IPS-18c (cell line): ENCODE measurements around the gene PAGR1.
A peak's percentile ranks its signal among the peaks of the same experiment; 100 is the strongest.
"Not testable (repeated sequence)": the region's sequence is repeated elsewhere in the genome, so short reads cannot be mapped to it uniquely, and the experiment has no call there.

Experiments
- H3K4me3 ChIP-seq: 2 replicates; pipeline ENCODE4 v1.7.0; 2013; ENCODE audit warnings: low read depth, mild to moderate bottlenecking, low read length, moderate library complexity; ENCODE audit not compliant: insufficient read depth
- H3K9me3 ChIP-seq: one replicate; pipeline ENCODE4 v1.6.1; 2013; ENCODE audit warnings: mild to moderate bottlenecking, low read length, moderate library complexity; ENCODE audit not compliant: control insufficient read depth, insufficient read depth

Gene PAGR1

DNA sequence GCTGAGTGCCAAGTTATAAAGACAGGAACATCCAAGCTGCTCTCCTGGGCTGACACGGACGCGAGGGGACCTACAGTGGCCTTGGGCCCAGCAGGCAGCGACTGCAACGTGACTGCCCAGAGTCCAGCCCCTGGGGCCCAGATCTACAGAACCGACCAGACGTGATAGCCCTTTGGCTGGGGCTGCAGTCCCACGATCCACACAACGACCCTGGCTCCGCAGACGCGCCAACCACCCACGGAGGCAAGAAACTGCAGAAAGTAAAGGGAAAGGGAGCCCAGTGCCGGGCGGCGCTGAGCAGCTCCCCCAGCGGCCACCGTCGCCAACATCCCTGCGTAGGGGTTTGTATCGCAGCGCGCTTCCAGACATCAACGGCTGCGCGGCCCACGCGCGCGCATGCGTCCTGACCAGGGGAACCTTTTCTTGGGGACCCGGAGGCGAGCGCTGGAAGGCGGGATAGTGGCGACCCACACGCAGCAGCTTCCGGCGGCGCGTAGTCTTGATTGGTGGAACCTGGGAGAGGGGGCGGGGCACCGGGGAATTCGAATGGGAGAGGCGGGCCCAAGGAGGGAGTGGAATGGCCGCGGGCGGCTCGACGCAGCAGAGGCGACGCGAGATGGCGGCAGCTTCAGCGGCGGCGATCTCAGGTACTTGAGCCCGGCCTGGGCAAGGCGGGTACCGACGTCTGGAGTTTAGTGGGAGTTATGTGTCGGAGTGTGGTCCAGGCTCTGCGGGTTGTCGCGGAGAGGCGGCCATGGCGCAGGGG is 25.6 kb upstream of the PAGR1 start, which contains the start of gene KIF22:
KIF22 (plus strand) TSS at position 569 of the 766 bp plus-strand sequence; CDS start at position 578, 9 bp downstream.
- peak within 1 kb of the TSS; percentile 86 for H3K4me3 ChIP-seq
- no peaks in the 10 kb centered on the region for H3K9me3 ChIP-seq

DNA sequence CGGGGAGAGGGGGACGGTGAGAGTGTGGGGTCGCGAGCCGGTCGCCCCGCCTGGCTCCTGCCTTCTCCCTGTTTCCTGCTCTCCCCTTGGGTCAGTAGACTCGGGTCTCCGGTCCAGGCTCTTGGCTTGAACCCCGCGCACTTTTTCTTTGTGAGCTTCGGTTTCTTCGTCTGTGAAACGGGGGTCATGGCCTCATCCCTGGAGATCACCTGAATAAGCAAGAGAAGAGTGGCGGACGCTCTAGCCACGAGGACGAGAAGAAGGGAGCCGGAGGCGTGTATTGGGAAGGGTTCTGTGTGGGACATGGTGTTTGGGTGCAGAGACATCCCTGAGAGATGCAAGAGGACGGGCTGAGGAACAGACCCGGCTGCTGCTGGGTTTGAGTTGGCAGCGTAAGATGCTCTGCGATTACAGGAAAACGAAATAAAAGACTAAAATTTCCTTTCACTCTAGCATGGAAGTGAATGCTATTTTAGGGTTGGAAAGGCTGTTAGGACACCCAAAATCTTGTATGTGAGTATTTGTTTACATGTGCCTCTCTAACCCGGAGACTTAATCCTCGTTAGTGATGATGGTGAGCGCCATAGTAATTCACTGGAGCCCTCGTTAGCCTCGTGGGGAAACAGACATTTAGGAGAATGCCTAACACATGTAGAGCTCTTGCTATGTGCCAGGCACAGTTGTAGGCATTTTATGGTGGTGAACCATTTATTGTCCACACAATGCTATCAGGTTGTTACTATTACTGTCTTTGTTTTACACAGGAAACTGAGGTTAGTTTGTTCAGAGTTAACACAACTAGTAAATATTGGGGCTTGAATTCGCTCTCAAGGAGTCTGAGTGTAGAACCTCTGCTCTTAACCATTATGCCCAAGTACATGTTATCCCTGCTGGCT is 24.8 kb upstream of the PAGR1 start:
- H3K9me3 ChIP-seq, result no peaks in the 10 kb centered on the region
- H3K4me3 ChIP-seq, result peak overlapping the region; percentile 86

DNA sequence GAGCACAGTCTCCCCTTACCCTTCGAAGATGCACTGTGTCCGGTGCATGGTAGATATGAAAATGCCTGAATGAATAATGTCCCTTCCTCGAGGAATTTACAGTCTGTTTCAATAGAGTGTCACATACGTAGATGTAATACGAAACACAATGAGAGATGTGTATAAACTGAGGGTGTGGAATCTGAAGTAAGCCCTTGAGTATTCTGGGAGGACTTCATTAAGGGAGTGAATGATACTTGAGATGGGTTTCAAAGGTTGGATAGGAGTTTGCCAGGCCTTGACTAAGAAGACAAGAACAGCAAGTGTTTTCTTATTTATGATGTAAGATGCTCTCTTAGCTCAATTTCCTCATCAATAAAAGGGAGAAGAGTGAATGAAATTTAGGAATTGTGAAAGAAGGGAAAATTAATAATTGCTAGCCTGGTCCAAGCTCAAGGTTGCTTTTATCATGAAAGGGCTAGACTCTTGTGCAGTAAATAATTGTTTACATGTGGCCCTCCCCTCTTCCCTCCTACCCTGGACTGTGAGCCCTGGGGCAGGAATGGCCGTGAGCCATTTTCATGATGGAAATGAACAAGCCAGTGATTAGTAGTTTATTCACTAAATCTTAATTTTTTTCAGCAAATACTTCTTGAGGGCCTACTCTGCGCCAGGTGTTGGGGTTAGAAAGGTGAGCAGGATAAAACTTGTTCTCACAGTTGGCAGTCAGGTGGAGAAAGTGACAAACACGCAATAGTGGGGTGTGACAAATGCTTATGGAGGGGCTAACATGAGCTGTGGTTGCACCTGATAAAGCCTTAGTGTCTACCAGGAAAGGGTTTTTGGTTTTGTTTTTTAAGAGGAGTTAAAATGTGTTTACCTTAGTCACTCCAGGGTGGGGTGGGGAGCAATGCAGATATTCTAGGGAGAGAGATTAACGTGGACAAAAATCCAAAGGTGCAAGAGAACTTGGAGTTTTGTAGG is 23.8 kb upstream of the PAGR1 start:
- peak overlapping the region; percentile 86 for H3K4me3 ChIP-seq
- H3K9me3 ChIP-seq, result no peaks in the 10 kb centered on the region

DNA sequence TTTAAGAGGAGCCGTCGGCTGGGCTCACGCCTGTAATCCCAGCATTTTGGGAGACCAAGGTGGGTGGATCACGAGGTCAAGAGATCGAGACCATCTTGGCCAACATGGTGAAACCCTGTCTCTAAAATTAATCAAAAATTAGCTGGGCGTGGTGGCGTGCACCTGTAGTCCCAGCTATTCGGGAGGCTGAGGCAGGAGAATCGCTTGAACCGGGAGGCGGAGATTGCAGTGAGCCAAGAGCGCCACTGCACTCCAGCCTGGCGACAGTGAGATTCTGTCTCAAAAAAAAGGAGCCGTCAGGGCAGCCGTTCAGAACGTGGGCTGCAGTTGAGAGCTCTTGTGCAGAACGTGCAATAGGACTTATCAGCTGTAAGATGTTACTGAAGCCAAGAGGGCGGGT is 22.8 kb upstream of the PAGR1 start:
- not testable (repeated sequence) for H3K4me3 ChIP-seq, H3K9me3 ChIP-seq

DNA sequence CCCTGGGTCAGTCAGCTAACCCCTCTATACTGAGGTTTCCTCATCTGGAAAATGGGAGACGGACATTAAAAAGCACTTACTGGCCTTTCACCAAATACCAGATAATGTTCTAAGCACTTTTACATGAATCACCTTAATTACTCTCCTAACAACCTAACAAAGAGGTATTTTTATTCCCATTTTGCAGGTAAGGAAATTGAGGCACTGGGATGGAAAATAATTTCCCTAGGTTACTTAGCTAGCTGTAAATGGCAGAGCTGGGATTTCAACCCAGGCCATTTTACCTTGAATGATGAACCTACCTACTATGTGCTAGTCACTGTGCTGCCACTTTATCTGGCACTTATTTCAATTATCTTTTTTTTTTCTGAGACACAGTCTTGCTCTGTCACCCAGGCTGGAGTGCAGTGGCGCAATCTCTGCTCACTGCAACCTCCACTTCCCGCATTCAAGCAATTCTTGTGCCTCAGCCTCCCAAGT is 21.7 kb upstream of the PAGR1 start:
- H3K9me3 ChIP-seq, result no peaks in the 10 kb centered on the region
- no peak overlapping the region for H3K4me3 ChIP-seq

DNA sequence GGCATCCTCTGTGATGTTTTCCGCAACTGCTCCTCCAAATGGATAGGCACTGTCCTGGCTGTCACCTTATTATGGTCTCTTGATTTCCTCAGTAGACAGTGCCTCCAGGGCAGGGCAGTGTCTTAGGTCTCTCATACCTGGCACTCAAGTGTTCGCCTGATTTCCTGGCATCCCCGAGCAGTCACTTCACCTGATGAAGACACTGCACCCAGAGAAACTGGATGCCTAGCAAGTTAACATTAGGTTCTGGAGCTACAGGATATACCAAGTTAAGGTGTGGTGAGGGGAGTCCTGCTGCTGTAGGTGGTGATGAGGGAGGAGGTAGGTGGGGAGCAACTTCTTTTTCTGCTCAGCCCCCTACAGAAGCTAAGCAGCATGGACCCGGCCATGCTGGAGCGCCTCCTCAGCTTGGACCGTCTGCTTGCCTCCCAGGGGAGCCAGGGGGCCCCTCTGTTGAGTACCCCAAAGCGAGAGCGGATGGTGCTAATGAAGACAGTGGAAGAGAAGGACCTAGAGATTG is 13.5 kb upstream of the PAGR1 start:
- no peaks in the 10 kb centered on the region for H3K9me3 ChIP-seq
- H3K4me3 ChIP-seq, result no peak overlapping the region; the same call in 1 of the 2 replicates

DNA sequence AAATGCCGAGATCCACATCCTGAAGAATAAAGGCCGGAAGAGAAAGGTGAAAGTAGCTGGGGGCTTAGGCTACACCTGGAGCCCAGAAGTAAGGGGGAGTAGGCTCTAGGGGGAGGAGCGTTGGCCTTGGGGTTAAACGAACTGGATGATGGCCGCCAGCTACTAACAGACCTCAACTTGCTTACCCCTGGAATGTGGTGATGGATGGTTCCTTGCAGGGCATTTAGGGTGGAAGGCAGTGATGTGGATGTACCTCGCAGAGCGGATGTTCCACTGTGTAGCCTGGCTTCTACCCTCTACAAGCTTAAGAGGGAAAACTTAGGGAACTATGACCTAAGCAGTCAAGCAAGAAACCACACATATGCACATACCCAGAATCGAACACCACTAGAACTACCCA is 11.9 kb upstream of the PAGR1 start:
- Histone ChIP-seq H3K4me3 (no peak overlapping the region), H3K9me3 (no peaks in the 10 kb centered on the region)

DNA sequence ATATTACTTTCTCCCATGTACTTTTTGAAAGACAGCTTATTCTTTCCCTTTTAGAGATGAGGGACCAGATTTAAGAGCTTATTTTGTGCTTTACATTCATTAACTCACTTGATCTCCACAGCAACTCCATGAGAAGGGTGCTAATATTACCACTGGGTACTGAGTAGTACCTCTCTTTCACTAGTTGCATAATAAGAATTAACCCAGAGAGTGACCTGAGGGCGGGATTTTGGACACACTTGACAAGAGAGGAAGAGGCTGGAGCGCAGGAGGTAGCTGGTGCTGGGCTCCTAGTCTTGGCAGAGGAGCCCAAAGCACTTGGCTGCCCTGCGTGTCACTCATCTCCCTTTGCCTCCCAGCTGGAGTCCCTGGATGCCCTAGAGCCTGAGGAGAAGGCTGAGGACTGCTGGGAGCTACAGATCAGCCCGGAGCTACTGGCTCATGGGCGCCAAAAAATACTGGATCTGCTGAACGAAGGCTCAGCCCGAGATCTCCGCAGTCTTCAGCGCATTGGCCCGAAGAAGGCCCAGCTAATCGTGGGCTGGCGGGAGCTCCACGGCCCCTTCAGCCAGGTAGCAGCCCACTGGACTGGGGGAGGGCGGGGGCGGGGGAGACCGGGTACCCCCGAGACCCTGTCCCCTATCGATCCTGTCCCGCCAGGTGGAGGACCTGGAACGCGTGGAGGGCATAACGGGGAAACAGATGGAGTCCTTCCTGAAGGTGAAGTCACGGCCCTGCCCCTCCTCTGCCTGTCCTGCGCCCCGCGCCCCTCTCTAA is 11.3 kb upstream of the PAGR1 start:
- H3K9me3 ChIP-seq, result no peaks in the 10 kb centered on the region
- peak overlapping the region; percentile 73 for H3K4me3 ChIP-seq

DNA sequence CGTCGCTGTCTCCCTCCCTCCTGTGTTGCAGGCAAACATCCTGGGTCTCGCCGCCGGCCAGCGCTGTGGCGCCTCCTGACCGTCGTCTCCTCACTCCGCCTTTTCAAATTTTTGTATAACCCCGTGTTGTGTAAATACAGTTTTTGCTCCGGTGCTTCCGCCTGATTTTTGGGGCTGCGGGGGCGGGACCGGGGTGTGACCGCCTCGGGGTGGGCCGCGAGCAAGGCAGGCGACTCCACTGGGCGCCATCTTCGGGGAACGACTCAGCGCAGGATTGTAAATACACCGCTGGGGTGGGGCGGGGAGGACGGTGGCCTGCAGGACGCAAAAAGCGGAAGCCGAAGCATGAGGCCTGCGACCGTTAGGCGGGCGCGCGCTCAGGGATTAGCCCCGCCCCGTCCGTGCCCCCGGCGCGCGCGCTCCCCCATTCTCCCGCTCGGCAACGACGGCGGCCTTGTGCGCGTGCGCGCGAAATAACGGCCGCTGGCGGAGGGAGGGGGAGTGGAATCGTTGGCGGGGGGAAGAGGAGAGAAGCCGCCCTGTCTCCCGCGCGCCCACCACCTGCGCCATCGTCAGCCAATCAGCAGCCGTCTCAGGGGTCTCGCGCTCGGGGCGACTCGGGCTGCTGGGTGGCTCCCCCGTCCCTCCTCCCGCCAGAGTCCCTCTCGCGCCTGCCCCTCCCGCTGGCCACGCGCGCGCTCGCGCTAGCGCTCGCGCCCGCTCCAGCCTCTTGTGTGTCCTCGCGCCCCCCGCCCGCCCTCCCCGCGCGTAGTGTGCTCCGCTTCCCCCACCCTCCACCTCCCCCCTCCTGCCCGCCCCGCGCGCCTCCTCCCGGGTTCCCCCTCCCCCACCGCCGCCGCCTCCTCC is 10.5 kb upstream of the PAGR1 start:
- H3K9me3 ChIP-seq, result no peaks in the 10 kb centered on the region
- peak overlapping the region; percentile 73 for H3K4me3 ChIP-seq

DNA sequence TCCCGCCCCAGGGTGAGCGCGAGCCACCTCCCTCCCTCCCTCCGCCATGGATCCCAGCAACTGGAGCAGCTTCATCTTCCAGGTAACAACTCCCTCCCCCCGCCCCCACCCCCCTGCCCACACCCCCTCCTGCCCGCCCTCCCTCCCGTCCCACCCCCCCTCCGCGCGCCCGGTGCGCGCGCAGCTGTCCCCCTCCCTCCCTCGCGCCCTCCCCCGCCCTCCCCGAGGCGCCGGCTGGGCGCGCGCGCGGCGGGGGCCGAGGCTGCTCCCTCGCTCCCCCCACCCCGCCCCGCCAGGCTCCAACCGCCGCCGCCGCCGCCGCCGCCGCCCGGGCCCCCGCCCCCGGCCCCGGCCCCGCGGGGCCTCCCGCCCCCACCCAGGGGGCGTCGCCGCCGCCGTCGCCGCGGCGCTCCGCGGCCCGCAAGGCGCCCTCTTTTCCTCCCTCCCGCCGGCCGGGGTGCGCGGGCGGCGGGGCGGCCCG is 9.8 kb upstream of the PAGR1 start, which contains the start of gene MAZ:
MAZ (plus strand) TSS at position 431 of the 481 bp plus-strand sequence. CDS start 173 bp downstream, outside the sequence.
- no peaks in the 10 kb centered on the region for H3K9me3 ChIP-seq
- H3K4me3 ChIP-seq, result peak within 1 kb of the TSS; percentile 88

DNA sequence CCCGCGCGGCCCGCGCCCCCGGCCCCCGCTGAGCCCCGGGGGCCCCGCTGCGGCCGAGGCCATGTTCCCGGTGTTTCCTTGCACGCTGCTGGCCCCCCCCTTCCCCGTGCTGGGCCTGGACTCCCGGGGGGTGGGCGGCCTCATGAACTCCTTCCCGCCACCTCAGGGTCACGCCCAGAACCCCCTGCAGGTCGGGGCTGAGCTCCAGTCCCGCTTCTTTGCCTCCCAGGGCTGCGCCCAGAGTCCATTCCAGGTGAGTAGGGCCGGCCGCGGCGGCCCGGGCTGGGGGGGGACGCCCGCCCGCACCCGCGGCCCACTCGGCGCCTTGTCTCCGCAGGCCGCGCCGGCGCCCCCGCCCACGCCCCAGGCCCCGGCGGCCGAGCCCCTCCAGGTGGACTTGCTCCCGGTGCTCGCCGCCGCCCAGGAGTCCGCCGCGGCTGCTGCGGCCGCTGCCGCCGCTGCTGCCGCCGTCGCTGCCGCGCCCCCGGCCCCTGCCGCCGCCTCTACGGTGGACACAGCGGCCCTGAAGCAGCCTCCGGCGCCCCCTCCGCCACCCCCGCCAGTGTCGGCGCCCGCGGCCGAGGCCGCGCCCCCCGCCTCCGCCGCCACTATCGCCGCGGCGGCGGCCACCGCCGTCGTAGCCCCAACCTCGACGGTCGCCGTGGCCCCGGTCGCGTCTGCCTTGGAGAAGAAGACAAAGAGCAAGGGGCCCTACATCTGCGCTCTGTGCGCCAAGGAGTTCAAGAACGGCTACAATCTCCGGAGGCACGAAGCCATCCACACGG is 9.1 kb upstream of the PAGR1 start:
- Histone ChIP-seq H3K9me3 (no peaks in the 10 kb centered on the region), H3K4me3 (peak overlapping the region; percentile 88)

DNA sequence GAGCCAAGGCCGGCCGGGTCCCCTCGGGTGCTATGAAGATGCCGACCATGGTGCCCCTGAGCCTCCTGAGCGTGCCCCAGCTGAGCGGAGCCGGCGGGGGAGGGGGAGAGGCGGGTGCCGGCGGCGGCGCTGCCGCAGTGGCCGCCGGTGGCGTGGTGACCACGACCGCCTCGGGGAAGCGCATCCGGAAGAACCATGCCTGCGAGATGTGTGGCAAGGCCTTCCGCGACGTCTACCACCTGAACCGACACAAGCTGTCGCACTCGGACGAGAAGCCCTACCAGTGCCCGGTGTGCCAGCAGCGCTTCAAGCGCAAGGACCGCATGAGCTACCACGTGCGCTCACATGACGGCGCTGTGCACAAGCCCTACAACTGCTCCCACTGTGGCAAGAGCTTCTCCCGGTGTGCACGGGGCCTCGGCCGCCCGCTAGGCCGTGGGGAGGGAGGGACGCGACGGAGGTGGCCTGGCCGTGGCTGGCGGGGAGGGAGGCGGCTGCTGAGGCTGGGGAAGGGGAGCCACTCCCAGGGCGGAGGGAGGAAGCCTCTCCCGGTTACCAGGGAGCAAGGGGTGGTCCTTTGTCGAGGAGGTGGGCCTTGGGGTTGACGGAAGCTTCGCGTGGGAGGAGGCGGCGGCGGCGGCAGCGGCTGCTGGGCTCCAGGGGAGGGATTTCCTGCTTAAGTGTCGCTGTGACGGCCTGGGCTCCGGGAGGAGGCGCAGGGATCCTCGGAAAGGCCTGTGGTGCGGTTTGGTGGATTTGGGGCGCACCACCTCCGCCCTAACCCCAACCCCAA is 8.3 kb upstream of the PAGR1 start:
- Histone ChIP-seq H3K4me3 (peak overlapping the region; percentile 88), H3K9me3 (no peaks in the 10 kb centered on the region)

DNA sequence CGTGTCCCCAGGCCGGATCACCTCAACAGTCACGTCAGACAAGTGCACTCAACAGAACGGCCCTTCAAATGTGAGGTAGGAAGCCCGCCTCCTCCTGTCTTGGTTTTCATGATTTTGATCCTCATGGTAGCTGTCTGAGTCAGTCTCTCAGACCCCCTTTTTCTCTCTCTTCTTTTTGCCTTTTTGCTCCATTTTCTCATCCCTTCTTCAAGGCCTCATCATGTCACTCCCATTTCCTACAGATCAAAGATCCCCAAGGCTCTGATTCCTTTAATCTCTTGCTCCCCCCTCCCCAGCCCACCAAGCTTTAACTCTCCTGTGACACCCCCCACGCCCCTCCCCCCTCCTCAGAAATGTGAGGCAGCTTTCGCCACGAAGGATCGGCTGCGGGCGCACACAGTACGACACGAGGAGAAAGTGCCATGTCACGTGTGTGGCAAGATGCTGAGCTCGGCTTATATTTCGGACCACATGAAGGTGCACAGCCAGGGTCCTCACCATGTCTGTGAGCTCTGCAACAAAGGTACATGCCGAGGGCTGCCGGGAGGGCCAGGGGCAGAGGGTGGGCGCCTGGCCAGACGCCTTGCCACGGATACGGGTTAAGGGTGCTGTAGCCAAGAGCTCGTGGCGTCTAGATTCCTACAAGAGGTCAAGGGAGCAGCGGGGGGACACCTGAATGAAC is 7.6 kb upstream of the PAGR1 start:
- Histone ChIP-seq H3K9me3 (no peaks in the 10 kb centered on the region), H3K4me3 (peak overlapping the region; percentile 88)
